Pons (tissue), 1 donor: Measurements from ENCODE around the gene LPAR4.
"Not testable (repeated sequence)": the region's sequence is repeated elsewhere in the genome, so short reads cannot be mapped to it uniquely, and the experiment has no call there.

Source experiments
- DNase-seq: peaks from one replicate; pipeline ENCODE4 v3.0.0-alpha.2; 2016; ENCODE audit warnings: low spot score

LPAR4 gene

GRCh38 chrX:78747489-78747888, at the start of gene LPAR4:
LPAR4 (plus strand) TSS chrX:78747720; CDS start chrX:78754870, 7,150 bp downstream.
- peak; percentile 2 for DNase-seq

GRCh38 chrX:78706071-78706470, 41.4 kb upstream of the LPAR4 start:
- DNase-seq, result no peak

- DNase-seq, result no peak
Observed at GRCh38 chrX:78708262-78708661, 39.3 kb upstream of the LPAR4 start.

- DNase-seq, result no peak
Observed at GRCh38 chrX:78708816-78709215, 38.7 kb upstream of the LPAR4 start.

GRCh38 chrX:78710171-78710570, 37.3 kb upstream of the LPAR4 start:
- no peak for DNase-seq

- no peak for DNase-seq
Observed at GRCh38 chrX:78712336-78712735, 35.2 kb upstream of the LPAR4 start.

GRCh38 chrX:78725287-78725686, 22.2 kb upstream of the LPAR4 start:
- DNase-seq, result no peak

- no peak for DNase-seq
Observed at GRCh38 chrX:78746496-78746895, 1.0 kb upstream of the LPAR4 start.

- no peak for DNase-seq
Observed at GRCh38 chrX:78747971-78748370, 451 bp downstream of the LPAR4 start.

GRCh38 chrX:78748846-78749245, 1.3 kb downstream of the LPAR4 start:
- no peak for DNase-seq

- no peak for DNase-seq
Observed at GRCh38 chrX:78753571-78753970, 6.1 kb downstream of the LPAR4 start.

- DNase-seq, result peak; percentile 50
Observed at GRCh38 chrX:78754917-78755316, 7.4 kb downstream of the LPAR4 start.

- DNase-seq, result no peak
Observed at GRCh38 chrX:78759081-78759480, 11.6 kb downstream of the LPAR4 start.

- peak; percentile 1 for DNase-seq
Observed at GRCh38 chrX:78769101-78769755, 21.7 kb downstream of the LPAR4 start.

GRCh38 chrX:78769946-78770345, 22.4 kb downstream of the LPAR4 start:
- no peak for DNase-seq

GRCh38 chrX:78796916-78797315, 49.4 kb downstream of the LPAR4 start:
- DNase-seq, result no peak

- no peak for DNase-seq
Observed at GRCh38 chrX:78800114-78800513, 52.6 kb downstream of the LPAR4 start.

- DNase-seq, result no peak
Observed at GRCh38 chrX:78800694-78801093, 53.2 kb downstream of the LPAR4 start.

- no peak for DNase-seq
Observed at GRCh38 chrX:78801522-78801921, 54.0 kb downstream of the LPAR4 start.

- not testable (repeated sequence) for DNase-seq
Observed at GRCh38 chrX:78802526-78802925, 55.0 kb downstream of the LPAR4 start.
